Astrocyte (in vitro differentiated cells and primary cell): ENCODE data around the gene GHRHR. TPM values are rescaled to one million over a fixed set of nuclear protein-coding genes. Genes with fewer than 3 reads are reported as not detected.

Experiments used
- DNase-seq: peaks from one replicate; pipeline ENCODE4 v3.0.0-alpha.2; 2010; ENCODE audit warnings: low read depth
- FAIRE-seq: peaks from 2 replicates; lab custom pipeline; 2011; peaks lifted over from hg19 to GRCh38; lab: Jason Lieb, UNC
- H2AFZ ChIP-seq: 2 replicates; pipeline ENCODE4 v1.6.0; 2012; ENCODE audit warnings: low read depth, low read length, inconsistent platforms
- H3K27ac ChIP-seq: 2 replicates; pipeline ENCODE4 v1.5.1; 2011; ENCODE audit warnings: low read depth, low read length, inconsistent platforms
- H3K27me3 ChIP-seq: 2 replicates; pipeline ENCODE4 v1.6.0; 2011; ENCODE audit warnings: low read length, inconsistent platforms; ENCODE audit not compliant: insufficient read depth
- H3K36me3 ChIP-seq: 2 replicates; pipeline ENCODE4 v1.5.1; 2011; ENCODE audit warnings: low read length, inconsistent platforms; ENCODE audit not compliant: insufficient read depth
- H3K4me1 ChIP-seq: 2 replicates; pipeline ENCODE4 v1.5.1; 2011; ENCODE audit warnings: low read length, inconsistent platforms; ENCODE audit not compliant: insufficient read depth
- H3K4me2 ChIP-seq: 2 replicates; pipeline ENCODE4 v1.6.0; 2012; ENCODE audit warnings: low read length, inconsistent platforms
- H3K4me3 ChIP-seq: 2 replicates; pipeline ENCODE4 v1.5.1; 2011; ENCODE audit warnings: low read depth, mild to moderate bottlenecking, low read length, inconsistent platforms; ENCODE audit not compliant: insufficient read depth
- H3K79me2 ChIP-seq: 2 replicates; pipeline ENCODE4 v1.6.0; 2012; ENCODE audit warnings: mild to moderate bottlenecking, low read length, inconsistent platforms; ENCODE audit not compliant: insufficient read depth
- H3K9ac ChIP-seq: 2 replicates; pipeline ENCODE4 v1.6.0; 2012; ENCODE audit warnings: mild to moderate bottlenecking, low read length, inconsistent platforms
- H3K9me3 ChIP-seq: 2 replicates; pipeline ENCODE4 v1.5.1; 2012; ENCODE audit warnings: low read depth, mild to moderate bottlenecking, low read length, inconsistent platforms; ENCODE audit not compliant: insufficient read depth
- H4K20me1 ChIP-seq: 2 replicates; pipeline ENCODE4 v1.6.0; 2012; ENCODE audit warnings: low read length, inconsistent platforms; ENCODE audit not compliant: insufficient read depth
- H3K27ac Mint-ChIP-seq: one replicate; pipeline ENCODE4 v1.8.0; 2021; ENCODE audit warnings: mild to moderate bottlenecking, mixed read lengths; ENCODE audit not compliant: unreplicated experiment
- H3K27me3 Mint-ChIP-seq: one replicate; pipeline ENCODE4 v1.8.0; 2021; ENCODE audit warnings: low read depth, mixed read lengths; ENCODE audit not compliant: unreplicated experiment
- H3K36me3 Mint-ChIP-seq: one replicate; pipeline ENCODE4 v1.8.0; 2021; ENCODE audit warnings: low read depth, mixed read lengths; ENCODE audit not compliant: unreplicated experiment
- H3K4me1 Mint-ChIP-seq: one replicate; pipeline ENCODE4 v1.8.0; 2021; ENCODE audit warnings: low read depth, mixed read lengths; ENCODE audit not compliant: unreplicated experiment
- H3K4me3 Mint-ChIP-seq: one replicate; pipeline ENCODE4 v1.8.0; 2021; ENCODE audit warnings: mild to moderate bottlenecking, moderate library complexity, mixed read lengths; ENCODE audit not compliant: unreplicated experiment
- H3K9me3 Mint-ChIP-seq: one replicate; pipeline ENCODE4 v1.8.0; 2021; ENCODE audit warnings: mild to moderate bottlenecking, mixed read lengths; ENCODE audit not compliant: unreplicated experiment
- EZH2 ChIP-seq: IDR thresholded peaks from 2 replicates; pipeline ENCODE4 v1.6.1; 2012; ENCODE audit warnings: mild to moderate bottlenecking, low read length, inconsistent platforms; ENCODE audit not compliant: insufficient read depth
- total RNA-seq: library from RNA; stranded (reverse); gene quantifications from 2 replicates; pipeline ENCODE4 v1.2.1, GENCODE V29; 2021
- TF ChIP-seq, protein P1 (sequence below): IDR thresholded peaks from 2 replicates; pipeline ENCODE4 v1.5.1; 2011; ENCODE audit warnings: low read depth, mild to moderate bottlenecking, inconsistent platforms, low read length, moderate library complexity; ENCODE audit not compliant: insufficient read depth

GHRHR gene
- total RNA-seq, 1 donor from 2014 or later = not detected

DNA sequence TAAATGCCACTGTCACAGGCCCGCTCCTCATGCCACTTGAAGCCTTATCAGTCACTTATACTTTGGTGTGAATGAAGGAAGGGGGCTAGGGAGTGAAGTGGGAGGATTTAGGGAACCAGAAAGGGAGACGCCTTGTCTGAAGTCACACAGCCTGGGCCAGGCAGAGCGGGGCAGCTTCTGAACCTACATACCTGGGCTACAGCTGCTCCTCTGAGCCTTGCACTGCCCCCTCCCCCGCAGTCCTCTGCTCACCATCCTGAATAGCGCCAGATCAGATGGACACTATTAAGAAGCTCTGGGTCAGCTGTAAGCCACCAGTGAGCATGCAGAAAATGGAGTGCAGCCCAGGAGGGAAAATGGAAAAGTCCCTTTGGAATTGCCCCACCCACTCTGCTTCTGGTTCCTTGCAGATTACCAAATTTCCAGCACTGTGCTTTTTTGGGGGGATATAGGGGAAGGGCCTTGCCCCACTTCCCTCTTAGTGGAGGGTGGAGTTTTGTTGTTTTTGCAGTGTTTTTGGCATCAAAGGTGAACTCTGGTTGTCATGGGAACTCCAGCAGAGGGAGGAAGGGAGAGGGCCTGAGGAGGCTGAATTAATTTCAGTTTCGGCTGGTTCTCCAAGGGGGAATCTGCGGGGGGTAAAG lies 53.4 kb downstream of the GHRHR start:
- peaks cover 34% of the 10 kb centered on the region for H3K27me3 Mint-ChIP-seq
- Histone ChIP-seq H3K9ac (no peak overlapping the region), H3K4me3 (no peak overlapping the region), H4K20me1 (no peaks in the 10 kb centered on the region), H3K9me3 (no peaks in the 10 kb centered on the region), H3K79me2 (no peaks in the 10 kb centered on the region), H3K27me3 (peaks cover 7% of the 10 kb centered on the region), H3K36me3 (no peaks in the 10 kb centered on the region), H2AFZ (no peak overlapping the region), H3K4me2 (no peak overlapping the region), H3K27ac (no peak overlapping the region), H3K4me1 (peaks cover 4% of the 10 kb centered on the region)
- no peak overlapping the region for H3K27ac Mint-ChIP-seq
- no peaks in the 10 kb centered on the region for H3K36me3 Mint-ChIP-seq
- FAIRE-seq = no peak
- TF ChIP-seq, protein P1, sequence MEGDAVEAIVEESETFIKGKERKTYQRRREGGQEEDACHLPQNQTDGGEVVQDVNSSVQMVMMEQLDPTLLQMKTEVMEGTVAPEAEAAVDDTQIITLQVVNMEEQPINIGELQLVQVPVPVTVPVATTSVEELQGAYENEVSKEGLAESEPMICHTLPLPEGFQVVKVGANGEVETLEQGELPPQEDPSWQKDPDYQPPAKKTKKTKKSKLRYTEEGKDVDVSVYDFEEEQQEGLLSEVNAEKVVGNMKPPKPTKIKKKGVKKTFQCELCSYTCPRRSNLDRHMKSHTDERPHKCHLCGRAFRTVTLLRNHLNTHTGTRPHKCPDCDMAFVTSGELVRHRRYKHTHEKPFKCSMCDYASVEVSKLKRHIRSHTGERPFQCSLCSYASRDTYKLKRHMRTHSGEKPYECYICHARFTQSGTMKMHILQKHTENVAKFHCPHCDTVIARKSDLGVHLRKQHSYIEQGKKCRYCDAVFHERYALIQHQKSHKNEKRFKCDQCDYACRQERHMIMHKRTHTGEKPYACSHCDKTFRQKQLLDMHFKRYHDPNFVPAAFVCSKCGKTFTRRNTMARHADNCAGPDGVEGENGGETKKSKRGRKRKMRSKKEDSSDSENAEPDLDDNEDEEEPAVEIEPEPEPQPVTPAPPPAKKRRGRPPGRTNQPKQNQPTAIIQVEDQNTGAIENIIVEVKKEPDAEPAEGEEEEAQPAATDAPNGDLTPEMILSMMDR = no peak
- no peak for TF ChIP-seq EZH2
- peaks cover 7% of the 10 kb centered on the region for H3K4me1 Mint-ChIP-seq
- no peak overlapping the region for H3K4me3 Mint-ChIP-seq
- no peaks in the 10 kb centered on the region for H3K9me3 Mint-ChIP-seq
- DNase-seq = no peak

- Histone ChIP-seq H3K27ac (no peak overlapping the region), H3K79me2 (no peaks in the 10 kb centered on the region), H4K20me1 (no peaks in the 10 kb centered on the region), H3K4me3 (no peak overlapping the region), H3K27me3 (peaks cover 7% of the 10 kb centered on the region), H3K9me3 (no peaks in the 10 kb centered on the region), H3K4me2 (no peak overlapping the region), H3K9ac (no peak overlapping the region), H3K4me1 (peaks cover 4% of the 10 kb centered on the region), H3K36me3 (no peaks in the 10 kb centered on the region), H2AFZ (no peak overlapping the region)
- H3K9me3 Mint-ChIP-seq = no peaks in the 10 kb centered on the region
- peaks cover 7% of the 10 kb centered on the region for H3K4me1 Mint-ChIP-seq
- no peak for DNase-seq
- no peak overlapping the region for H3K27ac Mint-ChIP-seq
- peaks cover 35% of the 10 kb centered on the region for H3K27me3 Mint-ChIP-seq
- FAIRE-seq = no peak
- no peak for TF ChIP-seq EZH2
- TF ChIP-seq, protein P1 = no peak
- H3K36me3 Mint-ChIP-seq = no peaks in the 10 kb centered on the region
- no peak overlapping the region for H3K4me3 Mint-ChIP-seq
These were observed 54.0 kb downstream of the GHRHR start for GRCh38 chr7:31017721-31018120.

- Histone ChIP-seq H4K20me1 (no peaks in the 10 kb centered on the region), H3K79me2 (no peaks in the 10 kb centered on the region), H3K27ac (no peak overlapping the region), H3K4me3 (no peak overlapping the region), H3K36me3 (no peaks in the 10 kb centered on the region), H2AFZ (no peak overlapping the region), H3K4me1 (peaks cover 4% of the 10 kb centered on the region), H3K4me2 (no peak overlapping the region), H3K9me3 (no peaks in the 10 kb centered on the region), H3K9ac (no peak overlapping the region), H3K27me3 (peaks cover 7% of the 10 kb centered on the region)
- Mint-ChIP-seq H3K9me3 (no peaks in the 10 kb centered on the region), H3K27me3 (peaks cover 27% of the 10 kb centered on the region), H3K27ac (no peak overlapping the region), H3K4me1 (peaks cover 7% of the 10 kb centered on the region), H3K36me3 (no peaks in the 10 kb centered on the region), H3K4me3 (no peak overlapping the region)
- no peak for DNase-seq
- no peak for TF ChIP-seq EZH2
- TF ChIP-seq, protein P1 = no peak
- FAIRE-seq = no peak
These were observed 55.8 kb downstream of the GHRHR start for GRCh38 chr7:31019509-31019908.
